Amygdala (tissue), 56 donors: ENCODE results near the gene HELB.

Experiments
- DNase-seq, 56 donors: peaks; one replicate each; lab custom pipeline; 2025; lab: John Stamatoyannopoulos, UW

The HELB gene

DNA sequence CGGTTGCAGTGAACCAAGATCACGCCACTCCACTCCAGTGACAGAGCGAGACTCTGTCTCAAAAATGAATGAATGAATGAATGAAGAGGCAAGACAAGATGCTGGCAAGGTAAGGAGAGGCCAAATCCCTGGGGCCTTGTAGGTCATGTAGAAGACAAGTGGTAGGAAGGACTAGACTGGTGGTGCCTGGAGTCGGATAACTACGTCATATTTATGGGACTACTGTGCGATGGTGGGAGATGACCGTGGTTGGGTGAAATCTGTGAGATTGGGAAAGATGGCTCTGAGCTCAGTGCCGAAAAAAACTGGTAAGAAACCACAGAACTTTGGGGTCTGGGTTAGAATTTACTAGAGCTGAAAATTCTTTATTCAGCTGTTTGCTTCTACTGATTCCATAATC lies 50.6 kb downstream of the HELB start:
- DNase-seq, result no peak

- peak in 8 of 56 donors; percentile 1 to 29 (median 10) for DNase-seq
Observed at GRCh38 chr12:66354291-66354690, 52.0 kb downstream of the HELB start.

- DNase-seq, result no peak
Observed at GRCh38 chr12:66359300-66359699, 57.0 kb downstream of the HELB start.

GRCh38 chr12:66361703-66362102 lies 59.4 kb downstream of the HELB start:
- no peak for DNase-seq

- DNase-seq, result no peak
Observed at GRCh38 chr12:66365718-66366490, 63.6 kb downstream of the HELB start.

DNA sequence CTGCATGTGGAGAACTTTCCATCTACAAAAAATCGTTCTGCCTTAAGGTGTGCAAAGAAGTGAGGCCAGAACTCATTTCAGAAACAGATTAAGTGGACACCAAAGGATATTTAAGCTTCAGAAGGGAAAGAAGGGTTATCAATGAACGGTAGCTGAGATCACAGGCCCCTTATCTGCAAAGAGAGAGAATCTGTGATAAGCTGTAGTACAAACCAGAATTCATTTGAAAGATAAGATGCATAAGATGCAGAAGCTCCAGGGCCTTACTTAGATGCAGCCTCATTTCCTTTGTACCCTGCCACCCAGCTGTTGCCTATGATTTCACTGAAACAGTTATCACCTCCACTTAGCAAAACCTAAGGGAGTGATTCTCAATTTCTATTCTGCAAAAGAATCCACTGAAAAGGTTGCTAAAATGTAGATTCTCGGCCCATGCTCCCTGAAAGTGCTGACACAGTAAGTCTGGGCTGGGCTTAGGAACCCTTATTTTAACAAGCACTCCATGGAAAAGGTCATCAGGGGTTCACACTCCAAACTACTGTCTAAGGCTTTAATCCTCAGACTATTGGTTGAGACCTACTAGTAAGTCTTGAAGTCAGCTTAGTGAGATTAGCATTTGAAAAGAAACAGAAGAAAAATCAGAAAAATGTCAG lies 64.8 kb downstream of the HELB start:
- DNase-seq, result no peak

DNA sequence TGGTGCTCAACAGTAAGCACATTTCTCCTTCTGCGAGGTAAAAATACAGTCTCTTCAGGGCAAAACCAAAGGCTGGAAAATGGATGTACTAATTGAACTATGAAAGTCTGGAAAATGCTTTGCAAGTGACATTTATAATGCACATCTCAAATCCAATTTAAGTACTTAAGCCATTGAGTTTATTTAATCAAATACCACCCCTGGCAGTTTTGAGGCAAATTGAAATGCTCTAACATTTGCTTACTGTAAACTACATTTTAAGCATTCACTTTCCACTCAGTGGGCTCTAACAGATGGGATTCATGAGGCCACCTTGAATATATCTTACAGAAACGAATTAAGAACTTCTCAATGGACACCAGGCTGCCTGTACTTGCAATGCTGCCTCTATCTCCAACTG lies 69.7 kb downstream of the HELB start:
- no peak for DNase-seq

GRCh38 chr12:66375560-66375959 lies 73.3 kb downstream of the HELB start:
- no peak for DNase-seq

DNA sequence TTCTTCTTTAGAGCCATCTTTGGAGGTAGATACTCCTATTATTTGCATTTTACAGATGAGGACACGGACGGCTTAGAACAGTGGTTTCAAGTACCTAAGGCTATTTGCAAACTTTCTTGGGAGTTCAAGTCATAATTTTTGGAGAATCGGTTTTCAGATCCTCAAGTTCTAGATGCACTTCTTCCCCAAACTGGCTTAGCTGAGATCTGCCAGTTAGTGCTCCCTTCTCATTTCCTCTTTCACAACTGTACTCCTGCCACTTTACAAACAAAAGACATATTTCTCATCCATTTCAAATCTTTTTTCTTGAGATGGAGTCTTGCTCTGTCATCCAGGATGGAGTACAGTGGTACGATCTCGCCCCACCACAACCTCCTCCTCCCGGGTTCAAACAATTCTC lies 77.3 kb downstream of the HELB start:
- DNase-seq, result no peak

- DNase-seq, result no peak
Observed at GRCh38 chr12:66380769-66381535, 78.7 kb downstream of the HELB start.

DNA sequence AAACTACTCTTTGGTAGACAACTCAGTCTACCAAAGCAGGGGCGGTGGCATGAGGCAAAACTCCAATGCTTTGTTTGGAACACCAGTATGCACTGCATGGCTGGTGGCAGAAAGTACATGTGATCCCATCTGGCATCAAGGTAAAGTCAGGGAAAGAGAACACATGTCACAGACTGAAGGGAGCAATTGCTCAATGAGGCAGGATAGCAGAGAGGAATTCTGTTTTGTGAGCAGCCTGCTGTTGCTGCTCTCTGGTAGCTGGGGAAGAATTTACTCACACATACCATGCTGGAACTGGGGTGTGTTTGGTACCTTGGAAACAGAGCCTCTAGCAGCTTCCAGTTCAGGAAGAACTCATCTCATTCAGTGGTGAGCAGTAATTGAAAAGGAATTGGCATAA lies 84.8 kb downstream of the HELB start:
- DNase-seq, result no peak
